GM23338 (cell line): ENCODE measurements around the gene RBM12. TPM values are rescaled to one million over a fixed set of nuclear protein-coding genes. Genes with fewer than 3 reads are reported as not detected.

ENCODE experiments used
- ATAC-seq: fragments of 200-7000 bp; cut with Tn5 transposase; 3 replicates; pipeline ENCODE4 v1.9.1; 2020
- DNase-seq: peaks from one replicate; pipeline ENCODE4 v3.0.0-alpha.2; 2015; ENCODE audit warnings: low spot score
- H2AFZ ChIP-seq: fragments of 200-600 bp; sonication (generic); 2 replicates; pipeline ENCODE4 v1.8.0; 2016; ENCODE audit warnings: antibody characterized with exemption, mild to moderate bottlenecking, moderate library complexity
- H3F3A ChIP-seq: fragments of 200-600 bp; sonication (generic); replicated peaks from 2 replicates; pipeline ENCODE4 v1.8.0; 2017; ENCODE audit warnings: antibody characterized with exemption, mixed run types, low read depth
- H3K27ac ChIP-seq: fragments of 200-600 bp; sonication (generic); 2 replicates; pipeline ENCODE4 v1.6.1; 2016; ENCODE audit warnings: low read depth
- H3K27me3 ChIP-seq: fragments of 200-600 bp; sonication (generic); 2 replicates; pipeline ENCODE4 v1.8.0; 2016; ENCODE audit warnings: mild to moderate bottlenecking, mixed run types, moderate library complexity; ENCODE audit not compliant: insufficient read depth
- H3K36me3 ChIP-seq: fragments of 200-600 bp; sonication (generic); 2 replicates; pipeline ENCODE4 v1.8.0; 2016; ENCODE audit warnings: mild to moderate bottlenecking; ENCODE audit not compliant: insufficient read depth
- H3K4me1 ChIP-seq: fragments of 200-600 bp; sonication (generic); 2 replicates; pipeline ENCODE4 v1.8.0; 2016; ENCODE audit warnings: mild to moderate bottlenecking, moderate library complexity; ENCODE audit not compliant: insufficient read depth
- H3K4me2 ChIP-seq: fragments of 200-600 bp; sonication (generic); 2 replicates; pipeline ENCODE4 v1.7.1; 2017; ENCODE audit warnings: mixed run types
- H3K4me3 ChIP-seq: fragments of 200-600 bp; sonication (generic); 2 replicates; pipeline ENCODE4 v1.6.1; 2016; ENCODE audit warnings: mixed run types
- H3K79me2 ChIP-seq: fragments of 200-600 bp; sonication (generic); replicated peaks from 2 replicates; pipeline ENCODE4 v1.8.0; 2017; ENCODE audit warnings: mild to moderate bottlenecking; ENCODE audit not compliant: insufficient read depth
- H3K9me2 ChIP-seq: fragments of 200-600 bp; sonication (generic); 2 replicates; pipeline ENCODE4 v1.8.0; 2017; ENCODE audit not compliant: insufficient read depth
- H4K20me1 ChIP-seq: fragments of 200-600 bp; sonication (generic); replicated peaks from 2 replicates; pipeline ENCODE4 v1.8.0; 2017; ENCODE audit warnings: mild to moderate bottlenecking; ENCODE audit not compliant: insufficient read depth
- H3K27ac Mint-ChIP-seq: 2 replicates; pipeline ENCODE4 v1.8.0; 2020; ENCODE audit warnings: inconsistent platforms, mild to moderate bottlenecking, moderate library complexity, mixed read lengths
- H3K27me3 Mint-ChIP-seq: 3 replicates; pipeline ENCODE4 v1.8.0; 2022; ENCODE audit warnings: low read depth, mild to moderate bottlenecking, moderate library complexity, mixed read lengths, inconsistent platforms; ENCODE audit not compliant: insufficient read depth, poor library complexity
- H3K36me3 Mint-ChIP-seq: 3 replicates; pipeline ENCODE4 v1.8.0; 2021; ENCODE audit warnings: low read depth, mild to moderate bottlenecking, inconsistent platforms, moderate library complexity, mixed read lengths
- H3K4me1 Mint-ChIP-seq: 3 replicates; pipeline ENCODE4 v1.8.0; 2020; ENCODE audit warnings: mild to moderate bottlenecking, inconsistent platforms, mixed read lengths
- H3K4me3 Mint-ChIP-seq: 3 replicates; pipeline ENCODE4 v1.8.0; 2021; ENCODE audit warnings: moderate library complexity, mild to moderate bottlenecking, inconsistent platforms, mixed read lengths
- H3K9me3 Mint-ChIP-seq: 3 replicates; pipeline ENCODE4 v1.8.0; 2020; ENCODE audit warnings: moderate library complexity, mild to moderate bottlenecking, inconsistent platforms, mixed read lengths
- EZH2 ChIP-seq: fragments of 200-600 bp; sonication (generic); IDR thresholded peaks from one replicate; pipeline ENCODE4 v1.8.0; 2017; ENCODE audit warnings: antibody characterized with exemption, mild to moderate bottlenecking, low read depth; ENCODE audit not compliant: unreplicated experiment
- EZH2phosphoT487 ChIP-seq: fragments of 200-600 bp; sonication (generic); IDR thresholded peaks from one replicate; pipeline ENCODE4 v1.8.1; 2018; ENCODE audit warnings: antibody characterized with exemption; ENCODE audit not compliant: unreplicated experiment
- JUNB ChIP-seq: IDR thresholded peaks from one replicate; pipeline ENCODE4 v1.6.1; 2016; ENCODE audit warnings: antibody characterized with exemption; ENCODE audit not compliant: unreplicated experiment
- ZNF331 ChIP-seq: fragments of 250-450 bp; sonication (Bioruptor Pico); IDR thresholded peaks from 2 replicates; pipeline ENCODE4 v1.5.0; 2020; ENCODE audit warnings: low read depth, mild to moderate bottlenecking, moderate library complexity
- polyA plus RNA-seq: library from polyadenylated mRNA; unstranded; fragments of >200 nt; fragmentation: Nextera tagmentation; extraction: Ambion mirVana; gene quantifications from 2 replicates; pipeline ENCODE4 v1.2.1, GENCODE V29; 2016
- total RNA-seq: library from RNA; depleted of rRNA; stranded (reverse); fragments of >200 nt; shearing (Covaris generic); gene quantifications from 2 replicates; pipeline ENCODE4 v1.2.3, GENCODE V29; 2014
- TF ChIP-seq, protein P1 (sequence below): fragments of 250-450 bp; sonication (Bioruptor Pico); IDR thresholded peaks from 2 replicates; pipeline ENCODE4 v1.5.0; 2020; ENCODE audit warnings: mild to moderate bottlenecking, moderate library complexity

The RBM12 gene
- total and polyA plus RNA-seq, 2 experiments from 2014 or later = 22.3 to 82.2 TPM

DNA sequence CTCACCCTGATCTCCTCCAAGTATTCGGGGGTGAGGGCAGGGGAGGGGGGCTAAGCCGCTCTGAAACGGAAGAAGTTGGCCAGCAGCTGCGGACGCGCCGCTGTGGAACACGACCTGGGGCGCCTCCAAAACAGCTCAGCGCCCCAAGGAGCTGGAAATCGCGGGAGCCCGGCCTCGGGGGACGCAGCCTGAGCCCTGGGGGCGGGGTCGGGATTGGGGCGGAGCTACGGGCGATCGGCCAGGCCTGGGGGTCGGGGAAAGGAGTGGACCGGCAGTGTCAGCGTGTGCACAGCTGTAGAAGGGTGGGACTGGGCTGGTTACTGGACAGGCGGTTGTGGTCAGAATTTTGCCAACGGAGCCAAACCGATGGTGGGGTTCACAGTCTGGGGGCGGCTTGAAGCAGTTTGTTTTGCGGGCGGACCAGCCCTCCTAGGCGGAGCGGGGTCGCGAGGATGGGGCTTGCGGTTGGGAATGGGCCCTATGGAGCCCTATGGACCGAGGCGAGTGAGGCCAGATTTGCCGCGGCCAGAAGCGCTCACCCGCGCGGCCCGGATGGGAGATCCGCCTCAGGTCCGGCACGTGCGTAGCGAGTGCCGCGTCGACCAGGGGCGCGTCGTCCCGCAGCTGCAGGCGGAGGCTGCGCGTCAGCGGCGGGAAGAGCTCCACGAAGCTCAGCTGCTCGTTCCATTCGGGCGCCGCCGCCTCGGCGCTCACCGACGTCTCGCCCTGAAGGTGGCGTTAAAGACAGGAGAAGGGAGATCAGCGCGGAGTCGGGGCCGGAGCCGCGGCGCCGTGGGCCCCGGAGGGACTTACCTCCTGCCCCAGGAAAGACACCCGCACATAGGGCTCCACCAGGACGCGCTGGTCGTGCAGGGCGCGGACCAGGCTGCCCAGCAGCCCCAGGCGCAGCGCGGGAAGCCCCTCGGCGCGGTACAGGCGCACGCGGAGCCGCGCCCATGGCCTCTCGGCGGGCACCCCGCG is 63.4 kb downstream of the RBM12 start (continued):
- TF ChIP-seq, protein P1, sequence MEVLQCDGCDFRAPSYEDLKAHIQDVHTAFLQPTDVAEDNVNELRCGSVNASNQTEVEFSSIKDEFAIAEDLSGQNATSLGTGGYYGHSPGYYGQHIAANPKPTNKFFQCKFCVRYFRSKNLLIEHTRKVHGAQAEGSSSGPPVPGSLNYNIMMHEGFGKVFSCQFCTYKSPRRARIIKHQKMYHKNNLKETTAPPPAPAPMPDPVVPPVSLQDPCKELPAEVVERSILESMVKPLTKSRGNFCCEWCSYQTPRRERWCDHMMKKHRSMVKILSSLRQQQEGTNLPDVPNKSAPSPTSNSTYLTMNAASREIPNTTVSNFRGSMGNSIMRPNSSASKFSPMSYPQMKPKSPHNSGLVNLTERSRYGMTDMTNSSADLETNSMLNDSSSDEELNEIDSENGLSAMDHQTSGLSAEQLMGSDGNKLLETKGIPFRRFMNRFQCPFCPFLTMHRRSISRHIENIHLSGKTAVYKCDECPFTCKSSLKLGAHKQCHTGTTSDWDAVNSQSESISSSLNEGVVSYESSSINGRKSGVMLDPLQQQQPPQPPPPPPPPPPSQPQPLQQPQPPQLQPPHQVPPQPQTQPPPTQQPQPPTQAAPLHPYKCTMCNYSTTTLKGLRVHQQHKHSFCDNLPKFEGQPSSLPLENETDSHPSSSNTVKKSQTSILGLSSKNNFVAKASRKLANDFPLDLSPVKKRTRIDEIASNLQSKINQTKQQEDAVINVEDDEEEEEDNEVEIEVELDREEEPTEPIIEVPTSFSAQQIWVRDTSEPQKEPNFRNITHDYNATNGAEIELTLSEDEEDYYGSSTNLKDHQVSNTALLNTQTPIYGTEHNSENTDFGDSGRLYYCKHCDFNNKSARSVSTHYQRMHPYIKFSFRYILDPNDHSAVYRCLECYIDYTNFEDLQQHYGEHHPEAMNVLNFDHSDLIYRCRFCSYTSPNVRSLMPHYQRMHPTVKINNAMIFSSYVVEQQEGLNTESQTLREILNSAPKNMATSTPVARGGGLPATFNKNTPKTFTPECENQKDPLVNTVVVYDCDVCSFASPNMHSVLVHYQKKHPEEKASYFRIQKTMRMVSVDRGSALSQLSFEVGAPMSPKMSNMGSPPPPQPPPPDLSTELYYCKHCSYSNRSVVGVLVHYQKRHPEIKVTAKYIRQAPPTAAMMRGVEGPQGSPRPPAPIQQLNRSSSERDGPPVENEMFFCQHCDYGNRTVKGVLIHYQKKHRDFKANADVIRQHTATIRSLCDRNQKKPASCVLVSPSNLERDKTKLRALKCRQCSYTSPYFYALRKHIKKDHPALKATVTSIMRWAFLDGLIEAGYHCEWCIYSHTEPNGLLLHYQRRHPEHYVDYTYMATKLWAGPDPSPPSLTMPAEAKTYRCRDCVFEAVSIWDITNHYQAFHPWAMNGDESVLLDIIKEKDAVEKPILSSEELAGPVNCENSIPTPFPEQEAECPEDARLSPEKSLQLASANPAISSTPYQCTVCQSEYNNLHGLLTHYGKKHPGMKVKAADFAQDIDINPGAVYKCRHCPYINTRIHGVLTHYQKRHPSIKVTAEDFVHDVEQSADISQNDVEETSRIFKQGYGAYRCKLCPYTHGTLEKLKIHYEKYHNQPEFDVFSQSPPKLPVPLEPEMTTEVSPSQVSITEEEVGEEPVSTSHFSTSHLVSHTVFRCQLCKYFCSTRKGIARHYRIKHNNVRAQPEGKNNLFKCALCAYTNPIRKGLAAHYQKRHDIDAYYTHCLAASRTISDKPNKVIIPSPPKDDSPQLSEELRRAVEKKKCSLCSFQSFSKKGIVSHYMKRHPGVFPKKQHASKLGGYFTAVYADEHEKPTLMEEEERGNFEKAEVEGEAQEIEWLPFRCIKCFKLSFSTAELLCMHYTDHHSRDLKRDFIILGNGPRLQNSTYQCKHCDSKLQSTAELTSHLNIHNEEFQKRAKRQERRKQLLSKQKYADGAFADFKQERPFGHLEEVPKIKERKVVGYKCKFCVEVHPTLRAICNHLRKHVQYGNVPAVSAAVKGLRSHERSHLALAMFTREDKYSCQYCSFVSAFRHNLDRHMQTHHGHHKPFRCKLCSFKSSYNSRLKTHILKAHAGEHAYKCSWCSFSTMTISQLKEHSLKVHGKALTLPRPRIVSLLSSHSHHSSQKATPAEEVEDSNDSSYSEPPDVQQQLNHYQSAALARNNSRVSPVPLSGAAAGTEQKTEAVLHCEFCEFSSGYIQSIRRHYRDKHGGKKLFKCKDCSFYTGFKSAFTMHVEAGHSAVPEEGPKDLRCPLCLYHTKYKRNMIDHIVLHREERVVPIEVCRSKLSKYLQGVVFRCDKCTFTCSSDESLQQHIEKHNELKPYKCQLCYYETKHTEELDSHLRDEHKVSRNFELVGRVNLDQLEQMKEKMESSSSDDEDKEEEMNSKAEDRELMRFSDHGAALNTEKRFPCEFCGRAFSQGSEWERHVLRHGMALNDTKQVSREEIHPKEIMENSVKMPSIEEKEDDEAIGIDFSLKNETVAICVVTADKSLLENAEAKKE (CRISPR knock-in tag) = no peak
- TF ChIP-seq EZH2phosphoT487 = no peak
- no peak for TF ChIP-seq JUNB

DNA sequence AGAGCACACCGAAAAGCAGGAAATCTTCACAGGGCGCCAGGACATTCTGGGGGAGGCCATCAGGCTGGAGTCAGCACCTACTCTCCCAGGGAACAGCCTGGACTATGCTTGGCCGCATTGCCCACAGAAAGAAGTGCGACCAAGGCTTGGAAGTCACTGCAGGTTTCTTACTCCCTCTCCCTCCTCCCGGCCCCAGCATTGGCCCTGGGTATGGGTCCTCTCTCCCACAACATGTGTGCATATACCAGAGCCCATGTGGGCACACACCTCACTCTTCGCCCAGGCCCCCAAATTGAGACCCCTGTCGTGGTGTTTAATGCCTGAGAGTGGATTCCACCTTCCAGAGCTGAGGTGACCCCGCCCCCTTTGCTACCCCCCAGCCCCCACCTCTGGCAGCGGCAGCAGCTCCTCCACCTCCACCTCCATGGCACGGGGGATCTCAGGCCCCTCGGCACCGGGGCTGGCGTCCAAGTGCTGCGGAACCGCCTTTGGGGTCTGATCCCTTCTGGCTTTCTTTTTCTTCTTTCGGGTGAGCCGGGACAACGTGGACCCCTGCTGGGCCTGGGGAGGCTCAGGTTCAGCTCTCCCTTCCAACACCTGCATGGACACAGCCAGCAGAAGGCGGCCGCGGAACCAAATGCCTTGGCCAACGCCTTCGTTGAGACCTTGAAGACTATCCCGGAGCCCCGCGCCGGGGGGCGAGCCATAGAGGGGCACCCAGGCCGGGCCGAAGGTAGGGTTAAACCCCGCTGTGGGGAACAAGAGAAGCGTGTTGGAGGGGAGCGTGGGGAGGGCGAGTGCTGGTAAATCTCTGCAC is 64.3 kb downstream of the RBM12 start:
- H4K20me1 ChIP-seq = no peaks in the 10 kb centered on the region
- peak overlapping the region; percentile 80 for H3K4me3 ChIP-seq
- Mint-ChIP-seq H3K4me1 (peaks cover 18% of the 10 kb centered on the region), H3K27ac (no peak overlapping the region), H3K27me3 (peaks cover 50% of the 10 kb centered on the region), H3K9me3 (no peaks in the 10 kb centered on the region; the same call in 2 of the 3 replicates), H3K36me3 (no peaks in the 10 kb centered on the region; the same call in 1 of the 3 replicates), H3K4me3 (peak overlapping the region; percentile 80)
- no peaks in the 10 kb centered on the region for H3F3A ChIP-seq
- peaks cover 48% of the 10 kb centered on the region for H3K27me3 ChIP-seq
- no peaks in the 10 kb centered on the region for H3K9me2 ChIP-seq
- H3K36me3 ChIP-seq = no peaks in the 10 kb centered on the region
- H3K79me2 ChIP-seq = no peaks in the 10 kb centered on the region
- ATAC-seq (peak; percentile 10), DNase-seq (peak; percentile 65)
- H3K4me2 ChIP-seq = peak overlapping the region; percentile 97
- TF ChIP-seq ZNF331 (CRISPR knock-in tag) (no peak), EZH2 (peak; percentile 34)
- H3K4me1 ChIP-seq = peaks cover 4% of the 10 kb centered on the region
- H3K27ac ChIP-seq = no peak overlapping the region
- H2AFZ ChIP-seq = peak overlapping the region; percentile 98
